AG09309 (cell line): ENCODE results near the gene ADAMTS2.

ENCODE experiments used
- DNase-seq: peaks from one replicate; pipeline ENCODE4 v3.0.0-alpha.2; 2010; ENCODE audit warnings: low read depth
- H3K4me3 ChIP-seq: 2 replicates; pipeline ENCODE4 v1.5.1; 2011; ENCODE audit warnings: mild to moderate bottlenecking, low read depth, low read length, moderate library complexity; ENCODE audit not compliant: control insufficient read depth
- CTCF ChIP-seq: IDR thresholded peaks from 2 replicates; pipeline ENCODE4 v1.5.1; 2011; ENCODE audit warnings: mild to moderate bottlenecking, low read depth, low read length, inconsistent platforms; ENCODE audit not compliant: insufficient read depth, control insufficient read depth; ENCODE audit errors: missing control alignments

The ADAMTS2 gene

GRCh38 chr5:179234563-179235135, 110.6 kb downstream of the ADAMTS2 start:
- H3K4me3 ChIP-seq, result no peak overlapping the region
- no peak for TF ChIP-seq CTCF
- no peak for DNase-seq

GRCh38 chr5:179233909-179234562, 111.2 kb downstream of the ADAMTS2 start:
- no peak for DNase-seq
- TF ChIP-seq CTCF, result no peak
- no peak overlapping the region for H3K4me3 ChIP-seq

GRCh38 chr5:179232091-179232735, 113.0 kb downstream of the ADAMTS2 start:
- no peak overlapping the region for H3K4me3 ChIP-seq
- DNase-seq, result no peak
- no peak for TF ChIP-seq CTCF

DNA sequence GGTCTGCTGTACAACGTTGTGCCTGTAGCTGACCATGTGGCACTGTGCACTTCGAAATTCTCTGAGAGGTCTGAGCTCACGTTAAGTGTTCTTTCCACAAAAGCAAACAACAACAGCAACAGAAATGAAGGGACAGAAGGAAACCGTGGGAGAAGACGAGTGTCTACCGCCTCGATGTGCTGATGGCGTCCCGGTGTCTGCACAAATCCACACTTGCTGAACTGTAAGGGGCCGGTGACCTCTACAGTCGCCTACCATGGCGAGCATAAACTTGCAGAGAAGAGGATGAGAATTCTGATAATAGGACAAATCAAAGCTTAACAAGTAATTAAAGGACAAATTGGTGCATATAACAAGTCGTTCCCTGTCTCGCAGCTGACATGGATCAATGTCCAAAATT, 114.0 kb downstream of the ADAMTS2 start:
- no peak overlapping the region for H3K4me3 ChIP-seq
- TF ChIP-seq CTCF, result no peak
- no peak for DNase-seq

DNA sequence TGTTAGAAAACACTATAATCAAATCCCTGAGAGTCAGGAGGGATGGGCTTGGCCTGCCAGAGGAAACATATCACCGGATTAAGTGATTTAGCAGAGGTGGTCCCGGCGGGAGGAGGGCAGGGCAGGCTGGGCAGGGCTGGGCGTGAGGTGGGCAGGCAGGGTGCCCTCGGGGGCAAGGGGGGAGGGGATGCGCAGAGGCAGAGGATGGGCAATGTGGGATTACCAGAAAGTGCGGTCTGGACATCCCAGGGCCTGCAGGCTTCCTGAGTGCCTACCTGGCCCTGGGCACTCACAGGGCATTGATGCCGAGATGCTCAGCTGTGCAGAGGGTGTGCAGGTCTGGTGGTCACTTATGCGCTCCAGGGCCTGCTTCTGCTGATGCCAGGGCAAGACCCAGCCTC, 115.2 kb downstream of the ADAMTS2 start:
- no peak overlapping the region for H3K4me3 ChIP-seq
- DNase-seq, result no peak
- no peak for TF ChIP-seq CTCF

DNA sequence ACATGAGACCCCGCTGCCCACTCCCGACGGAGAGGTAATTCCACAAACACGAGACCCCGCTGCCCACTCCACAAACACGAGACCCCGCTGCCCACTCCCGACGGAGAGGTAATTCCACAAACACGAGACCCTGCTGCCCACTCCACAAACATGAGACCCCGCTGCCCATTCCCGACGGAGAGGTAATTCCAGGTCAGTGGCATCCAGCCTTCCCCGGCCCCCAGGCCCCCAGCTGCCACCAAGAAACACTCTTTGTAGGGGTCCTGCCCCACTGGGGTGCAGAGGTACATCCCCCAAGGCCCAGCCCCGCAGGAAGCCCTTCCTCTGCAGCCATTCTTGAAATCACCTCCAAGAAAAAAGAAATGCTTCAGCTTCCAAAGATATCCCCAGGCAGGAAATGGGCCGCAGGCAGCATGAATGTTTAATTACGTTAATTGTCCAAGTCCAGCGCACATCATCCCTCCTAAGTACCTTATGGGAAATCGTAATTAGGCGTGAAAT, 115.9 kb downstream of the ADAMTS2 start:
- no peak for DNase-seq
- H3K4me3 ChIP-seq, result no peak overlapping the region
- TF ChIP-seq CTCF, result no peak
